Measurements from ENCODE around the gene CPSF3. TPM values are rescaled to one million over a fixed set of nuclear protein-coding genes. Genes with fewer than 3 reads are reported as not detected.

The CPSF3 gene
- total RNA-seq, result 10 to 100 TPM; 11.3 to 41.0 (median 22.5) TPM

DNA sequence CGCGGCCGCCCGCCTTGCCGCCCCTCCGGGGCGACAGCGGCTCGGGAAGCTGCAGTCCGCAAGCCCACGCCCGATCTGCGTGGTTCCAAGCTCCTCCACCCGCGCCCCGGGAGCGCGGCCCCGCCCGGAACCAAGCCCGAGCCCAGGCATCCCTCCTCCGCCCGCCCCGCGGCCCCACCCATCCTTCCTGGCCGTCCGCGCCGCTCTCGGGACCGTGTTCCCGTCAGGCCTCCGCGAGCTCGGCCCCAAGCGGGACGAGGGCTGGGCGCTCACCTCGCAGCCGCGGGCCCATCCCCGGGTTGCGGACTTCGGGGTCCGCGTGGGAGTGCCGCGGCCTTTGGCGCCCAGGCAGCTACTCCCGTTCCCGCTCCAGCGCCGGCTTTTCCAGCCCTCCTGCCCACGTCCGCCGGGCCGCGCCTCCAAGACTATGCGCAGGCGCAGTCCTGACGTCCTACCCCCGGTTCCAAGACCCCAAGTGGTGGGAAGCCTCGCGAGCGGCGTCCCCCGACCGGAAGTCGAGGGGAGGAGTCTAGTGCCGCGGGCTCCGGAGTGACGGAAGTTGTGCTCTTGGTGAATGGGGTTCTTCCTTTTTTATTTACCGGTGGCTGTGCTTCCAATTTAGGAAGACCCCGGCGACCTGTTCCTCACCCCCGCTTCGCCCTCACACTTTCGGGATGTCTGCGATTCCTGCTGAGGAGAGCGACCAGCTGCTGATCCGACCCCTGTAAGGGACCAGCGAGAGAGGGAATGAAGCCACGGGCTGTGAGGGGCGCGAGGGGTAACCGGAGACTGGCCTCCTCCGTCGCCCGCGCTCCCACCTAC, at the start of gene CPSF3, which contains the start of gene ITGB1BP1:
Gene CPSF3, plus strand, starts transcription at position 555 of the 822 bp plus-strand sequence. Its CDS starts 120 bp downstream, at position 675.
Gene ITGB1BP1, minus strand, starts transcription at position 429 of the 822 bp plus-strand sequence. CDS start 4,831 bp downstream, outside the sequence.
- 0% methylated on average over 12 to 38 of the region's 91 CpGs for WGBS, 2 donors
- DNase-seq (peak; percentile 96 to 98), ATAC-seq (ENCODE audit: low FRiP score in 2 of 2) (peak; percentile 96 to 98)
- Histone ChIP-seq H3K27me3 (no peaks in the 10 kb centered on the region), H3K36me3 (no peaks in the 10 kb centered on the region), H3K4me1 (peaks cover 17 to 31% (median 23%) of the 10 kb centered on the region in 4 donors), H3K4me3 (peak within 1 kb of the TSS; percentile 78 to 99 (median 91)), H3K9me3 (no peaks in the 10 kb centered on the region), H3K27ac (peak within 1 kb of the TSS; percentile 87 to 95 (median 90))
- TF ChIP-seq, protein P1, sequence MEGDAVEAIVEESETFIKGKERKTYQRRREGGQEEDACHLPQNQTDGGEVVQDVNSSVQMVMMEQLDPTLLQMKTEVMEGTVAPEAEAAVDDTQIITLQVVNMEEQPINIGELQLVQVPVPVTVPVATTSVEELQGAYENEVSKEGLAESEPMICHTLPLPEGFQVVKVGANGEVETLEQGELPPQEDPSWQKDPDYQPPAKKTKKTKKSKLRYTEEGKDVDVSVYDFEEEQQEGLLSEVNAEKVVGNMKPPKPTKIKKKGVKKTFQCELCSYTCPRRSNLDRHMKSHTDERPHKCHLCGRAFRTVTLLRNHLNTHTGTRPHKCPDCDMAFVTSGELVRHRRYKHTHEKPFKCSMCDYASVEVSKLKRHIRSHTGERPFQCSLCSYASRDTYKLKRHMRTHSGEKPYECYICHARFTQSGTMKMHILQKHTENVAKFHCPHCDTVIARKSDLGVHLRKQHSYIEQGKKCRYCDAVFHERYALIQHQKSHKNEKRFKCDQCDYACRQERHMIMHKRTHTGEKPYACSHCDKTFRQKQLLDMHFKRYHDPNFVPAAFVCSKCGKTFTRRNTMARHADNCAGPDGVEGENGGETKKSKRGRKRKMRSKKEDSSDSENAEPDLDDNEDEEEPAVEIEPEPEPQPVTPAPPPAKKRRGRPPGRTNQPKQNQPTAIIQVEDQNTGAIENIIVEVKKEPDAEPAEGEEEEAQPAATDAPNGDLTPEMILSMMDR (IDR thresholded peaks at IDR 0.05), result peak; percentile 7 to 72 (median 46)
- peak; percentile 76 to 84 for TF ChIP-seq POLR2AphosphoS5 (IDR thresholded peaks at IDR 0.05)
- TF ChIP-seq EP300 (IDR thresholded peaks at IDR 0.05), result peak in 1 of 4 donors; percentile 41
- peak in 3 of 4 donors; percentile 9 to 77 (median 53) for TF ChIP-seq POLR2A (IDR thresholded peaks at IDR 0.05)

DNA sequence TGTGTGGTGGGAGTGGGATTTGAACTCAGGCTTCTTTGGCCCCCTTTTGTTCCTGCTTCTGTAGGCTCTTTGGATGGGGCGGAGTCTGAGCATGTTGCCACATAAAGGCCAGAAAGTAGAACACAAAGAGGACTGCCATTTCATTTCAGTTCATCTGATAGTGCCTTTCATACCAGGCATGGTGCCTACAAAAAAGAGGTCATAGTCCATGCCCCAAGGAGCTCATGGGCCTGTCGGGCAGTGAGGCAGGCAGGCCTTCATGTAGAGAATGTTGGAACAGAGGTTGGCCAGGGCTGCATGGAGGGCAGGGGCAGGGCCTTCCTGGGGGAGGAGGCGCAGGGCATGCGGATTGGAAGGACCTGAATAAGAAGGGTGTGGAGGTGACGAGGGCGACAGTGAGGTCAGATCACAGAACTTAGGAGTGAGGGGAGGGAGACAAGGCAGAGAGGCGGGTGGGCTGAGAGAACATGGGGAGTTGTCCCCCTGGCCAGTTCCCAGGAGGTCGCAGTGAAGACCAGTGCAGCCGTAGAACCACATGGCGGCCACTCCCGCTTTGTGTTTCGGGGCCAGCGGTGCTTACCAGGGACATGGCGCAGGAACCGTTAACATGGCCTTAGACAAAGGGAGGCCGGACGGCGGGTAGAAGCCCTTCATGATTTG, 49.3 kb upstream of the CPSF3 start:
- peaks cover 0 to 70% (median 16%) of the 10 kb centered on the region in 4 donors for H3K36me3 ChIP-seq
- no peak overlapping the region for H3K4me3 ChIP-seq
- H3K9me3 ChIP-seq, result no peaks in the 10 kb centered on the region
- 93% methylated on average over 18 of the region's 18 CpGs for WGBS, 2 donors
- no peaks in the 10 kb centered on the region for H3K27me3 ChIP-seq
- ATAC-seq (ENCODE audit: low FRiP score in 2 of 2) (no peak), DNase-seq (peak in 1 of 2 donors; percentile 38)
- no peak overlapping the region for H3K27ac ChIP-seq
- TF ChIP-seq POLR2A (IDR thresholded peaks at IDR 0.05) (no peak), POLR2AphosphoS5 (IDR thresholded peaks at IDR 0.05) (no peak), EP300 (IDR thresholded peaks at IDR 0.05) (no peak)
- TF ChIP-seq, protein P1 (IDR thresholded peaks at IDR 0.05), result no peak
- peaks cover 0 to 5% (median 0%) of the 10 kb centered on the region in 4 donors for H3K4me1 ChIP-seq

DNA sequence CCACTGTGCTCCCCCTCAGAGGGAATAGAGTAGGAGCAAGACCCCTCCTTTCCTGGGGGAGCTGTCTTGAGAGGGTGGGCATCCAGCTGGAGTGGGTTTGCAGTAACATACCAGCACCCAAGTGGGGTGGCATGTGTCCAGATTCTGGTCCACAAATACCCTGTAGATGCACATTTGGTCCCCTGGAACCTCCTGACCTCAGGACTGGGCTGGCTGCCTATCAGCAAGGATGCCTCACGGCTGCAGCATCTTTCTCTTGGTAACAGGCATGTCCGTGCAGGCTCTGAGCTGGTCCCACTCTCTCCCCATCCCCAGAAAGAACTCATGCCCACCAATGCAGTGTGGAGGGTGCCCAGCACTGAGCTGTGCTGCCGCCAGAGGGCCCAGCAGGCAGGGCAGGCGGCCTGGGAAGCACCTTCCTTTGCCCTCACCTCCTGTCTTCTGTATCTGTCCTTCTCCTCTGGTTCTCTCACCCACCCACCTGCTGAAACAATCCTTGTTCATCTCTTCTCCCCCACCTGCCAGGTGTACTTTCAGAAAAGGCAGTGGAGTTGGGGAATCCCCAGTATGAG, 47.5 kb upstream of the CPSF3 start:
- no peak for DNase-seq
- Histone ChIP-seq H3K9me3 (no peaks in the 10 kb centered on the region), H3K36me3 (peaks cover 0 to 68% (median 18%) of the 10 kb centered on the region in 4 donors), H3K27me3 (no peaks in the 10 kb centered on the region), H3K27ac (no peak overlapping the region), H3K4me1 (peaks cover 0 to 5% (median 2%) of the 10 kb centered on the region in 4 donors), H3K4me3 (no peak overlapping the region)
- WGBS, 2 donors, result 87 to 100% methylated on average over 3 to 4 of the region's 4 CpGs
- no peak for ATAC-seq (ENCODE audit: low FRiP score in 2 of 2)
- TF ChIP-seq EP300 (IDR thresholded peaks at IDR 0.05) (no peak), POLR2A (IDR thresholded peaks at IDR 0.05) (no peak), POLR2AphosphoS5 (IDR thresholded peaks at IDR 0.05) (no peak)
- TF ChIP-seq, protein P1 (IDR thresholded peaks at IDR 0.05), result no peak

DNA sequence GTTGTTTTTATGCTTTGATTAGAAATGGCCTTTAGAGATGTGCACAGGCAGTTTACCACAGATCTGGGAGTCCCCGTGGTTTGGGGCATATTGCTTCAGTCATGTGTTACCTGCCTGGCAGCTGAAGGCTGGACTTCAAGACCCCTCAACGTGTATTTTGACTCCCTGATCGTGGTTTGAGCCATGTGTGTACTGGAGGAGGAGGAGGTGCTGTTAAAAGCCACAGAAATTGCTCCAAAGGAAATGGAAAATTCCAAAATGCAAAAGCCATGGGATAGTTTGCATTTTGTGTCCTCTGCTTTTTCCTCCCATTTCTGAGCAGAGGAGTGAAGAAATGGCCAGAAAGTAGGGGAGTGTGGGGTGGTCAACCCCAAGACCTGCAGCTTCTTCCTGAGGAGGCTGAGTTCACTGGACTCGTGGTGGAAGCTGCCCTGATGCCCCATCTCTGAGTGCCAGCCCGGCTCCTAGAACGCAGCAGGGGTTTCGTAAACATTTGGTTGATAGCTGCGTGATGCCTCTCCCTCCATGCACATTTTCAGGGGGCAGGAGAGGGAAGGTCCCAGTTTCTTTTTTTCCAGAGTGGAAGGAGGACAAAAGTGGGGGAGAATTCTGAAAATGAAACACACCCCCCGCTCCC, 45.9 kb upstream of the CPSF3 start:
- Histone ChIP-seq H3K4me1 (peaks cover 0 to 8% (median 4%) of the 10 kb centered on the region in 4 donors), H3K27me3 (no peaks in the 10 kb centered on the region), H3K36me3 (peaks cover 0 to 69% (median 16%) of the 10 kb centered on the region in 4 donors), H3K27ac (peak overlapping the region in 3 of 4 donors; percentile 49 to 76 (median 69)), H3K4me3 (no peak overlapping the region), H3K9me3 (no peaks in the 10 kb centered on the region)
- no peak for DNase-seq
- TF ChIP-seq POLR2A (IDR thresholded peaks at IDR 0.05), result no peak
- no peak for TF ChIP-seq POLR2AphosphoS5 (IDR thresholded peaks at IDR 0.05)
- TF ChIP-seq, protein P1 (IDR thresholded peaks at IDR 0.05), result no peak
- WGBS, 2 donors, result 64 to 72% methylated on average over 9 of the region's 9 CpGs
- no peak for ATAC-seq (ENCODE audit: low FRiP score in 2 of 2)
